ENCODE measurements around the gene PITRM1.

The PITRM1 gene

DNA sequence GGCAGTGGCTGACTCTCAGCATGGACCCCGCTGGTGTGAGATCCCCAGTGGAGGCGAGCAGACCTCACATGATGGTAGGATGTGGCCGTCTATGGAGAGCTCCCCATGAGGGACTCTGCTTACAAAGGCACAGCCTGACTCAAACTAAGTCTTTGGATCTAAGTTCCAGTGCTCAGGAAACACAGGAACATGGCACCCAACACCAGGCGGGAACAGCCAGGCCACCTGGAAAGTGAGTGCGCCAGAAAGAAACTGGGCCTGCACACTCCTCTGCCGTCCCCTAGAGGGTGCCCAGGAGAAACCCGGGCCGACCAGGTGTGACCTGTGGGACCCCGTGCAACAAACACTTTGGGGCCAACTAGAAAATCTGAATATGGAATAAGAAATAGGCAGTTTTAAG lies 10.0 kb downstream of the PITRM1 start:
- no peak for DNase-seq

DNA sequence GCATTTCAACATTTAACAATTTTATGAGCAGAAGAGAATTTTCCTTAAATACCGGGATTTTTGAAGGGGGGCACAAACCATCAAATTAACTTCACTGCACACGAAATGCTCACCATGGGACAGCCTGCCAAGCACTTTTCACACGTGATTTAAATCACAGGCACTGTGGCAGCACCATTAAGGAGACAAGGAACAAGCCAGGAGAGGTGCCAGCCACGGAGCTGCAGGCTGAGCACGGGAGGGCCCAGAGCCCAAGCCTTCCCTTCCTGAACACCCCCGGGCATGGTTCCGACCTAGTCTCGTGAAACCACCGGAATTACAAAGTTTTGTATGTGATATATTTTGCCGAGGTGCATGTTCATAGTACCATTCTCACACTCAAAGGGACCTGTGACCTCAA lies 13.4 kb downstream of the PITRM1 start:
- no peak for DNase-seq

- DNase-seq: no peak
Measured at GRCh38 chr10:3154666-3155065, 17.9 kb downstream of the PITRM1 start.

- no peak for DNase-seq
Measured at GRCh38 chr10:3152566-3152935, 20.0 kb downstream of the PITRM1 start.

- DNase-seq: no peak
Measured at GRCh38 chr10:3151889-3152565, 20.6 kb downstream of the PITRM1 start.

DNA sequence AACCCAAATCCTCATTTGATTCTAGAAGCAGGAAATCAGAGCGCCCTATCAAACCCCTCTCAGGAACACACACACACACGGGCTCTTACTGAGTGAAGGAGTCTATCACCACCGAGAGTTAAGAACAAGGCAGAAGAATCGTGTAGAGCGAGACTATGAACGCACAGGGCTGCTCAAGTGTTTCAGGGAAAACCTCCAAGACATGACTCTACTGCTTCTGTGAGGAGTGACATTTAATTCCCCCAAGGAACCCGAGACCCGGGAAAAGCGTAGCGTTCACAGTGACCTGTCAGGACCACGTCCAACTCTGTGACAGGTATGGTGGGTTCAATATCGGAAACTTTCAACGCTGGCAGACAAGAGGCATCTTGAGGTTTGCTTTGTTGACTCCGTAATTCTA lies 21.6 kb downstream of the PITRM1 start:
- DNase-seq: no peak

DNA sequence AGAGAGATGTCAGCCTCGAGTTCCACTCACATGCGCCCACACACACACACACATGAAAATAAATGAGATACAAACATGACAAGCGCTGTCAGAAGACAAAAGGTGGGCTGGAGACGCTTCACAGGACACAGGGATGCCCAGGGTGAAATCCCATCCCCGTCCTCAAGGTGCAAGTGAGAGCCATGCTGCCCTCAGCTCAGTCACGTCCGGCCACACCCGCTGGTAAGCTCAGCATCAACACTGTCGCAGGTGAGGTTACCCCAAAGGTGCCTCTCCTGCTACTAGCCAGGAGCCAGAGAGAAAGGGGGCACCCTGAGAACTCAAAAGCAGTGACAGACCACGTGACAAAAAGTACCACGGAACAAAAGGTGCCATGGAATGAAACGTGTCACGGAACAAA lies 22.2 kb downstream of the PITRM1 start:
- DNase-seq: no peak

- DNase-seq: no peak
Measured at GRCh38 chr10:3149918-3150317, 22.7 kb downstream of the PITRM1 start.

DNA sequence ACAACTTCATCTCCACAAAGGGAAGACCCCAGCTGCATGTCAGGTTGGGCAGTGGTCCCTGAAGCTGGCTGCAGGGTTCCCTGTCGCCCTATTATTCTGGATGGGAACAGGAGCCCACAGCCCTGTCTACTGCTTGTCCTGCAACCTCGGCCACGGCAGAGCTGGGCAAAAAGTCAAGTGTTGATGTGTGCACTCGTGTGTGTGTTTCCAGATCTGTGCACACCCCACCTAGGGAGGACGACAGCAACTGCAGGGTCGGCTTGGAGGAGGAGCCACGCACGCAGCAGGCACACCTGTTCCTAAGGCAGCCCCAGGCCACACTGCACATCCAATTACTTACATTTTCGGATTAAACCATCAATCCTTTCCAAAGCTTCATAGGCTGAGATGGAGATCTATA lies 23.6 kb downstream of the PITRM1 start:
- DNase-seq: no peak

DNA sequence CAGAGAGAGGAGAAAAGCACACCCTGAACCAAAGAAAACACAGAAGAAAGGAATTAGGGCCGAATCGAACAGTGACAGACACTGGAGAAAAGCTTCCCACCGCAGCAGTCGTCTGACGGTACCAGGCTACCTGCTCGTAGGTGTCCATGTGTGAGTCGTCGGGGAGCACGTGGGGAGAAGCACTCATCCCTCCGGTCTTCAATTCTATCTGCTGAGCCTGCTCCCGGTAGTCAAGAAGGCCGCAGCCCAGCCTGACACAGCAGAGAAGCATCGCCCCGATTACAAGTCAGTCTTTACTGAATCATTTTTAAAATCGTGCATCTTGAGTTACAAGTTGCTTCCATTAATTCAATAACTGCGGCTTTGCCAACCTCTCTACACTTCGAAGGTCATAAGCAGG lies 24.5 kb downstream of the PITRM1 start:
- no peak for DNase-seq

DNA sequence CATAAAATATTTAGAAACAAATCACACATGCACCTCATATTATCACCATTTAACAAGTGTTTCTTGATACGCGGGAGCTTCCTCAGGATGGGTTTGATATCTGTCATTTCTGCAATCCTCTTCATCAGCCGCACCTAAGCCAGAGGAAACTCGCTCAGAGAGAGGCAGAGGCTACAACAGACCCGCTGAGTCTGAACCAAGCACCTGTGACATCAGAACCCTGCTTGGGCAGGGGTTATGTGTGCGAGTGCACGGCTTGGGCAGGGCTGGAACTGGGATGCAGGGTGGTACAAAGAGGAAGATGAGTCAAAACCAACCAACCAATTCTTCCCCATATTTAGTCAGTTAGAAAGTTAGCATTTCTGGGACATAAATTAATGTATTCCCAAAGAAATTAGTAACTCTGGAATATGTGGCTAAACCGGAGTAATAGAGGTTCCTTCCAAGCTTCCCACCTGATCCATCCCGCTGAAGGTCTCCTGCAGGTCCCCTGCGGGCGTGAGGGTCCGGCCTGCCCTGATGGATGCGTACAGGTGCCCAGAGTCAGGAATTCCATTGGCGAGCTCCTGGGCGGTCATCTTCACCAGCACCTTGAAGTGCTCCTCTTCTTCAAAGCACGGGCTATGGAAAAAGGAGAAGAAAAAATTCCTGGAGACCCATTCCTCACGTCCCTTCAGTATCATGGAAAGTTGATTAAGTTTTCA lies 25.3 kb downstream of the PITRM1 start:
- no peak for DNase-seq

DNA sequence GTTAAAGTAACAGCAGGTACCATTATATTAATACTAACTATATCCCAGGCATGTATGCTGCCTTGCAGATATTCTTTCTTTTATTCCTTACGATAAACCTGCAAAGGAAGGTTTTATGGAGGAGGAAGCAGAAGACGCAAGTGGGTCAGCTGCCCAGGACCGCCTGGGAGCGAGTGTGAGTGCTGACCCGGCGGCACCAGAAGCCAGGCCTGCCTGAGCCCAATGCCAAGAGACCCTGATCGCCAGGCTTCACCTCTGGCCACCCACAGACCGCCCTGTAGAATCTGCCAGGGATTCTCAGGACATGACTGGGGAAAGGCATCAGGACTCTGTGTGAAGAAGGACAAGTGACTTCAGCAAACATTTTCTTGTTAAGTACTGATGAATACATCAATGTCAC lies 26.3 kb downstream of the PITRM1 start:
- no peak for DNase-seq

- no peak for DNase-seq
Measured at GRCh38 chr10:3145366-3145765, 27.2 kb downstream of the PITRM1 start.

- DNase-seq: no peak
Measured at GRCh38 chr10:3143791-3144434, 28.7 kb downstream of the PITRM1 start.

DNA sequence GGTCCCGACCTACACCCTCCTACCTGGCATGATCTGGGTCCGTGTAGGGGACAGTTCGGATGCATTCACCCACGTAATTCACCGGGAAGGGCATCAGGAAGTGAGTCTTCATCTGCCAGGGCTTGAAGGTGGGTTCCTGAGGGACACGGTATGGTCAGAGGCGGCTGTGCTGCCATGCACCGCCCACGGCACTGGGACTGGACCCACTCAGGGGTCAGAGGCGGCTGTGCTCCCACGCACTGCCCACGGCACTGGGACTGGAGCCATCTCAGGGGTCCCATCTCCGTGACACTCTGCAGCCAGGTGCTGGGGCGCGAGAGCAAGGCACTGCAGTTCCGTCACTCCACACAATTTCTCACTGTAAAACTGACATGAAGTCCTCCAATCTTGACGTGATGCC lies 29.2 kb downstream of the PITRM1 start:
- DNase-seq: no peak

- DNase-seq: no peak
Measured at GRCh38 chr10:3142146-3142875, 30.3 kb downstream of the PITRM1 start.

GRCh38 chr10:3141351-3142005 lies 31.1 kb downstream of the PITRM1 start:
- no peak for DNase-seq

GRCh38 chr10:3140280-3140679 lies 32.3 kb downstream of the PITRM1 start:
- DNase-seq: no peak

DNA sequence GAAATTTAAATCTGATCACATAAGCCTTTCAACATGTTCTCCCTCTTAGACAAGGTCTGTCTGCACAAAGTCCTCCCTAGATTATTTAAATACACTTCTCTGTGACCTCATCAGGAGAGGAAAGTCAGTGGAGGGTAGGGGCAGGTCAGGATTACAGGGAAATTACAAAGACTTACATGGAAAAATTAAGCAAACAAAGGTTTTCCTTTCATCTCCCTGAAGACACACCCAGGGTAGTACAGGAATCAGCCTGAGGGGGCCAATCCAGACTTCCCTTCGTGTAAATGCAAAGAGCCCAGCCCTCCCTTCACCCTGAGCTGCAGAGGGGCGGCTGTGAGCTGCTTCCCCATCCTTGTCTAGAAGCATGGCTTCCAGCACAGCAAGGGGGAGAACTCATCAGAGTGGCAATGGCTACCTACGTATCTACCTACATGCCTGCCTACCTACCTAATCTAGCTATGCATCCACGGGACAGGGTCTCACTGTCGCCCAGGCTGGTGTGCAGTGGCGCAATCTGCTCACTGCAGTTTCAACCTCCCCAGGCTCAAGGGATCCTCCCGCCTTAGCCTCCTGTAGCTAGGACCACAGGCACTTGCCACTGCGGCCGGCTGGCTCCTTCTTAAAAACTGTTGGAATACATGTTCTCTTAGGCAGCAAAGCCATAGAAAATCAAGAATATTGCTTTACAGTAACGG lies 33.2 kb downstream of the PITRM1 start:
- no peak for DNase-seq

DNA sequence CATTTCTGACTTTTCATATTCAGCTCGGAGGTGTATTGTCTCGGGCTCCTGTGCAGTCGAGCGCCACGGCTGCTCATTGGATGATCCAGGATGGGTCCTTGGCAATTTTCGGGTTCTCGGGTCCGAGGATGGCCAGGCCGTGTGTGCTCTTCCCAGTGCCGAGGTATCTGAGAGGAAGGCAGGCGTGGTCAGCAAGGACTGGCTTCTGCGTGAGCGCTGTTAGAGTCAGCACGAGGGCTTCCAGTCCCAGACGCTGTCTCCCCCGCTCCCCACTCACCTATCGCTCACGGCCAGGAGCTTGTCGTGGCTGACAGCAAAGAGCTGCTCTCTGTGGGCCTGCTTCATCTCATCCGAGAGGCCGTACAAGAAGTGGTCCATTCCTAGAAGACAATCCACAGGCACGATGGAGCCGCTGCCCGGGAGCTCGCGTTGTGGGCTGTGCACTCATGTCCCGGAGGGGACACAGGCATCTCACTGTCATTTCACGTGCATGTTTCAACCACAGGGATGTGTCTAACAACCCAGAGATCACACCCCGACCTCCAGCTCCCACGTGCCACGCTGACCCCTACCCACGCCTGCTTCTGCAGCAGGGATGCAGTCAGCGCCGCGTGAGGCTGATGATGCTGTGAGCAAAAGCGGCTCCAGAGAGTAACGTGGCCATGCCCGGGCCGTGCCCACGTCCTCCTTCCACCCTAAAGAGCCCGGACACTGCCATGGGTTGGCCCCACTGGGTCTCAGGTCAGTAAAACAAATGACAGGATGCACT lies 34.4 kb downstream of the PITRM1 start:
- no peak for DNase-seq

DNA sequence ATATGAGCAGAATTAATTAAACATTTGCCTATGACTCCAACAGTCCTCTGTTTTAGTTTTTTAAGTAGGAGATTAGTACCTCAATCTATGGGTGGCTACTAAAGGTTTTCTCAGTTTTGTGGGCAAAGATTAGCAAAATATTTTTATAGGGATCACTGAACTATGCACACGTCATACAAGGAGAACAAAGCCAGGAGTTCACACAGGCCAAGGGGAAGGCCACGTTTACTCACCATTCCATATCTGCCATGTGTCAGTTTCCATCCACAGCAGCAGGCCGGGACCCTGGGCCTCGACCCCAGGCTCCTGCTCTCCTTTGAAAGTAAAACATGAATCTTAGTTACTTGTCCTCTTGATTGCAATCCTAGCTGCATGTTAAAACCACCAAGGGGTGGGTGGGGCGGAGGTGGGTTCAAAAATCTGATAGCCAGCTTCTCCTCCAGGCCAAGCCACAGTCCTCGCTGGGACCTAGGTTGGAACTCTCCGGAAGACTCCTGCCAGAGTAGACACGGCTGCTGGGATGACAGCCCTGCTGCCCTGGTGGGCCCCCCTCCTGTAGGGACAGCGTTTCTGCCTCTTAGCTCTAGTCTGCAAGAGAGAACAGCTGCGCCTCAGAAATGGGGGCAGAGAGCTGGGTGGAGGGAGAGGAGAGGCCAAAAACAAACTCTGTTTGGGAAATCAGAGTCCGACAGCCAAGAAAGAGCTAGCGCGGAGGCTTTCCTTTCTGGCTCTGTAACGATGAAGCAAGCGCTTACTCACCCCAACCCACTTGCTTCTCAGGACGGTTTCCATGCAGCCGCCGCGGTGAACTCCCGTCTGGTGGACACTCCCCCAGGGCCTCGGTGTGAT lies 35.6 kb downstream of the PITRM1 start:
- DNase-seq: no peak

All from activated gamma-delta T cell (primary cell).